ENCODE measurements around the gene SDF4. TPM values are rescaled to one million over a fixed set of nuclear protein-coding genes. Genes with fewer than 3 reads are reported as not detected.
A peak's percentile ranks its signal among the peaks of the same experiment; 100 is the strongest.

Gene SDF4
- total and polyA plus RNA-seq, 2 of the 13 experiments (the other 11 are each of a cell fraction or from before 2014, with no cell fraction given) = 80.8 to 107 TPM

- TF ChIP-seq TOPORS (CRISPR knock-in tag; IDR thresholded peaks at IDR 0.05) = no peak
- peak; percentile 37; the same call in 1 of the 2 replicates for TF ChIP-seq HNRNPL (IDR thresholded peaks at IDR 0.05; ENCODE audit: low read depth, low read length)
- TF ChIP-seq SP140L (CRISPR knock-in tag; IDR thresholded peaks at IDR 0.05; ENCODE audit: borderline replicate concordance) = no peak
- no peak for TF ChIP-seq FOXC1 (CRISPR knock-in tag; IDR thresholded peaks at IDR 0.05; ENCODE audit: borderline replicate concordance)
- 0 out of 2 replicates have a peak, but pooled peaks have one; percentile 14 for TF ChIP-seq ZNF768 (CRISPR knock-in tag; IDR thresholded peaks at IDR 0.05)
- no peak for TF ChIP-seq MEIS1 (CRISPR knock-in tag; IDR thresholded peaks at IDR 0.05; ENCODE audit: borderline replicate concordance)
- TF ChIP-seq ZNF232 (CRISPR knock-in tag; IDR thresholded peaks at IDR 0.05; ENCODE audit: borderline replicate concordance) = no peak
- TF ChIP-seq SRSF4 (IDR thresholded peaks at IDR 0.05; ENCODE audit: low read depth, low read length, poor library complexity, severe bottlenecking) = no peak
- TF ChIP-seq HNRNPUL1 (IDR thresholded peaks at IDR 0.05; ENCODE audit: low read depth, low read length) = no peak
- no peak for TF ChIP-seq ELF3 (CRISPR knock-in tag; IDR thresholded peaks at IDR 0.05)
- TF ChIP-seq KAT7 (CRISPR knock-in tag; IDR thresholded peaks at IDR 0.05; ENCODE audit: borderline replicate concordance) = no peak
- no peak for TF ChIP-seq ZNF556 (CRISPR knock-in tag; IDR thresholded peaks at IDR 0.05; ENCODE audit: borderline replicate concordance)
- no peak for TF ChIP-seq ZBTB25 (CRISPR knock-in tag; IDR thresholded peaks at IDR 0.05)
- no peak for TF ChIP-seq NR2C2 (CRISPR knock-in tag; IDR thresholded peaks at IDR 0.05; ENCODE audit: borderline replicate concordance)
- TF ChIP-seq, protein P1, sequence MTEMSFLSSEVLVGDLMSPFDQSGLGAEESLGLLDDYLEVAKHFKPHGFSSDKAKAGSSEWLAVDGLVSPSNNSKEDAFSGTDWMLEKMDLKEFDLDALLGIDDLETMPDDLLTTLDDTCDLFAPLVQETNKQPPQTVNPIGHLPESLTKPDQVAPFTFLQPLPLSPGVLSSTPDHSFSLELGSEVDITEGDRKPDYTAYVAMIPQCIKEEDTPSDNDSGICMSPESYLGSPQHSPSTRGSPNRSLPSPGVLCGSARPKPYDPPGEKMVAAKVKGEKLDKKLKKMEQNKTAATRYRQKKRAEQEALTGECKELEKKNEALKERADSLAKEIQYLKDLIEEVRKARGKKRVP (CRISPR knock-in tag; IDR thresholded peaks at IDR 0.05) = no peak
- 0 out of 2 replicates have a peak, but pooled peaks have one; percentile 5 for TF ChIP-seq ZBTB39 (CRISPR knock-in tag; IDR thresholded peaks at IDR 0.05)
- no peak for TF ChIP-seq HMG20A (CRISPR knock-in tag; IDR thresholded peaks at IDR 0.05; ENCODE audit: borderline replicate concordance)
- TF ChIP-seq ZNF496 (CRISPR knock-in tag; IDR thresholded peaks at IDR 0.05; ENCODE audit: insufficient replicate concordance) = no peak
Measured at GRCh38 chr1:1280782-1281481, 49.1 kb upstream of the SDF4 start (continued).
